ENCODE results near the gene TASL. TPM values are rescaled to one million over a fixed set of nuclear protein-coding genes. Genes with fewer than 3 reads are reported as not detected.
"Not testable (repeated sequence)": the region's sequence is repeated elsewhere in the genome, so short reads cannot be mapped to it uniquely, and the experiment has no call there.

The TASL gene
- total RNA-seq, 1 donor from 2014 or later: not detected

- no peak for DNase-seq (ENCODE audit: low read depth in 2 of 2)
Measured at GRCh38 chrX:30576881-30577280, 685 bp downstream of the TASL start.

DNA sequence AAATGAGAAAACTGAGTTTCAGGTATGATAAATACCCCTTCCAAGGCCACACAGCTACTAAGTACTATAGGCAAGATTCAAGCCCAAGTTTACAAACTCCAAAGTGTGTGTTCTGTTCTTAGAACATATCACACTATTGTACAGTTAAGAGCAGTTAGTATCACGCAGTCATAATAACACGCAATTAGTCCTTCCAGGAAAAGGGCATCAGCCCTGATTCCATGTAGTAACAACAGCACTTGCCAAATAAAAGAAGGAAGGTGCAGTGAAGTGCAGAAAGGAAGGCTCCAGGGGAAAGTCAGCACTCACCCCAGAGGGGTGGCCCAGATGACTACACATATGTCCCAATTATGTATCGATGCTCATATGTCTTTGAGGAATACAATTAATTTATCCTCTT is 4.4 kb downstream of the TASL start:
- DNase-seq (ENCODE audit: low read depth in 2 of 2): no peak

GRCh38 chrX:30572678-30573077 is 4.9 kb downstream of the TASL start:
- DNase-seq (ENCODE audit: low read depth in 2 of 2): no peak

DNA sequence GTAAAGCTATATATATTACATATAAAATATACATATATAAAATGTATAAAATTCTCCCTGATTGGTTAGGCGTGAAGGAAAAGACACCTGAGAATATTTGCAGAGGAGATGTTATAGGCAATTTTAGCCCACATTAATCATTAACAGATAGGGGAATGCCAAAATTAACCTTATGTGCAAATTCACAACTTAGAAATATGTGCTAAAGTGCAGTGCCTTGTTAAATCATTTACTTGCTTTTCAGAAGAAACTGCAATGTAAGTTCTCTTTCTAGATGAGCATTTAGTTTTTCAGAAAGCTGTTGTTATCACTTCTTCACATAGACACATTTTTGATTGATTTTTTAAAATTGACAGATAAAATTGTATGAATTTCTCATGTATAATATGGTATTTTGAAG is 5.6 kb downstream of the TASL start:
- no peak for DNase-seq (ENCODE audit: low read depth in 2 of 2)

DNA sequence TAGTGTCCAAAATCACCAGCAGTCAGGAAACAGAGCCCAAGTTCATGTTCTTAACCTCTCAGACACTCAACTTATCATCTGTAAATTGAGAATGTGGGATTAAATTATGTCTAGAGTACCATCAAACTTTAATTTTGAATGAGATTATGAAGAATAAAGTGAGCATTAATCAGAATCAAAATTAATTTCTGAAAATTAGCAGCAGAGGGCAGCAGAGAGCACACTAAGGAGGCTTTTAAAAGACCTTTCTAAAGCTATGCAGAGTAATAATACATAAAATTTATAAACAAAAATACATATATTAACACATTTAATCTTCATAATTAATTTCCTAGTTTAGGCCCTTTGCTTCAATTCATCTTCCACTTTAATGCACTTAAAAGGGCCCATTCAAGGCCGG is 7.1 kb downstream of the TASL start:
- DNase-seq (ENCODE audit: low read depth in 2 of 2): peak; percentile 25 to 51

DNA sequence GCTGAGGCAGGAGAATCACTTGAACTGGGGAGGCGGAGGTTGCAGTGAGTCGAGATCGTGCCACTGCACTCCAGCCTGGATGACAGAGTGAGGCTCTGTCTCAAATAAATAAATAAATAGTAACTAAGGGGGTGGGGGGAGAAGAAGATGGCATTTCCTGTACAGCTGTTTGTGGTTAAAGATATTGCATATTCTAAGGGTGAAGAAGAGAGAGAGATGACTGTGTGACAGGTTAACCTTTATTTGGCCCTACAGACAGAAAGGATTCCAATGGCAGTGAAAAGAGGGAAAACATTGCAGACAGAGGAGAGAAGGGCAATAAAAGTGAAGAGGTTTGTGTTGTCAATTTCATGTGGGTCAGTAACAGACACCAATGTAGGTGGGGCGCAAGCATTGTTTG is 9.4 kb downstream of the TASL start:
- DNase-seq (ENCODE audit: low read depth in 2 of 2): no peak

GRCh38 chrX:30563070-30563469 is 14.5 kb downstream of the TASL start:
- DNase-seq (ENCODE audit: low read depth in 2 of 2): not testable (repeated sequence)

DNA sequence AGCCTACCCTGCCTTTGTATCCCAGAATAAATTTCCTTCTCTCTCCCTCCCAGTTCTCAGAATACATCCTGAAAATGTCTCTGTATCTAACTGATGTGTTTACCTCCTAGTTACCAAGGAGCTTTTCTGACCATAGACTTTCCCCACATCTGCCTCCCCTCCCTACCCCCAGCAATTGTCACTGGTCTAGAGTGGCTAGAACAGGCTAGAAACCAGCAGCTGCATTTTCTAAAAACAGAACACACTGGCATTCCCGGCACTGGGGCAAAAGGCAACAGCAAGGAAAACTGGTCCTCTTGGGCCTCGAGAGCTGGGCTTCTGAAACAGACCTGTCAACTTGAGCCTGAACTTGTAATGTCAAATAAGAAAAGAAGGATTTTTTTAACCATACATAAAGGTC is 16.4 kb downstream of the TASL start:
- DNase-seq (ENCODE audit: low read depth in 2 of 2): no peak

GRCh38 chrX:30538271-30538670 is 39.3 kb downstream of the TASL start:
- DNase-seq (ENCODE audit: low read depth in 2 of 2): no peak

GRCh38 chrX:30533835-30534234 is 43.7 kb downstream of the TASL start:
- no peak for DNase-seq (ENCODE audit: low read depth in 2 of 2)

- no peak for DNase-seq (ENCODE audit: low read depth in 2 of 2)
Measured at GRCh38 chrX:30533266-30533665, 44.3 kb downstream of the TASL start.

DNA sequence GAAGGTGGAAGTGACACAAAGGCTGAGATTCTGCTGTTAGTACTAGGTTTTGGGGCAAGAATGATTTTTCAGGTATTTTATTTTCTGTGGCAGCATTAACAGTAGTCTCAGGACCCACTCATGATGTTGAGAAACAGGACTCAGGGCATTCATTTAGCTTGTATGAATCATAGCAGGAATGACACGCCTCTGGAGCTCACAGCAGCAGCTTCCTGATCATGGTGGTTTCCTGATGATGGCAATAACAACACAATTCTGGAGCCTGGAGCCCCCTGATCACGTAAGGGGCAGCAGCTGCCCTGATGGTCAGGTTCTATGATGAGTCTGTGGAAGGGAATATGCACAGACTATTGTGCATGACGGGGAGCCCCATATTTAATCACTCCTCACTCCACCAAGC is 47.0 kb downstream of the TASL start:
- DNase-seq (ENCODE audit: low read depth in 2 of 2): peak in 1 of 2 donors; percentile 8

DNA sequence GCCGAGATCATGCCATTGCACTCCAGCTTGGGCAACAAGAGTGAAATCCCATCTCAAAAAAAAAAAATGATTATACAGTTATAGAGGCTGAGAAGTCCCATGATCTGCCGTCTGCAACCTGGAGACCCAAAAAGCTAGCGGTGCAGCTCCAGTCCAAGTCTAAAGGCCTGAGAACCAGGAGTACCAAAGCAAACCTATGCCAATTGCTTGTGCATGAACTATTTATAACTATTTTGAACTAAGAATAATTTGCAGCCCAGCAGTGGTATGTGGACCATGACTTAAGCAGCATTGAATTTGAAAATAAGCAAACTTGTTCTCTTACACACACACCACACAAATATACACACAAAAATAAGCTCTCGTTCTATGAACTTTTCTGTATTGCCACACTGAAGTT is 51.8 kb downstream of the TASL start:
- no peak for DNase-seq (ENCODE audit: low read depth in 2 of 2)

- peak in 1 of 2 donors; percentile 1 for DNase-seq (ENCODE audit: low read depth in 2 of 2)
Measured at GRCh38 chrX:30521440-30522182, 56.0 kb downstream of the TASL start.

- DNase-seq (ENCODE audit: low read depth in 2 of 2): peak; percentile 12 to 33
Measured at GRCh38 chrX:30513284-30513683, 64.3 kb downstream of the TASL start.

Other genes starting within 250 kb of the TASL start
- 3.9 and 4.0 TPM in 2 replicates for gene GK, start 75.7 kb upstream of the TASL start, total RNA-seq

Measured in lung microvascular endothelial cell (primary cell).